ENCODE data around the gene CREBBP. TPM values are rescaled to one million over a fixed set of nuclear protein-coding genes. Genes with fewer than 3 reads are reported as not detected.

The CREBBP gene
- total RNA-seq, 1 donor from 2014 or later: 59.2 TPM

DNA sequence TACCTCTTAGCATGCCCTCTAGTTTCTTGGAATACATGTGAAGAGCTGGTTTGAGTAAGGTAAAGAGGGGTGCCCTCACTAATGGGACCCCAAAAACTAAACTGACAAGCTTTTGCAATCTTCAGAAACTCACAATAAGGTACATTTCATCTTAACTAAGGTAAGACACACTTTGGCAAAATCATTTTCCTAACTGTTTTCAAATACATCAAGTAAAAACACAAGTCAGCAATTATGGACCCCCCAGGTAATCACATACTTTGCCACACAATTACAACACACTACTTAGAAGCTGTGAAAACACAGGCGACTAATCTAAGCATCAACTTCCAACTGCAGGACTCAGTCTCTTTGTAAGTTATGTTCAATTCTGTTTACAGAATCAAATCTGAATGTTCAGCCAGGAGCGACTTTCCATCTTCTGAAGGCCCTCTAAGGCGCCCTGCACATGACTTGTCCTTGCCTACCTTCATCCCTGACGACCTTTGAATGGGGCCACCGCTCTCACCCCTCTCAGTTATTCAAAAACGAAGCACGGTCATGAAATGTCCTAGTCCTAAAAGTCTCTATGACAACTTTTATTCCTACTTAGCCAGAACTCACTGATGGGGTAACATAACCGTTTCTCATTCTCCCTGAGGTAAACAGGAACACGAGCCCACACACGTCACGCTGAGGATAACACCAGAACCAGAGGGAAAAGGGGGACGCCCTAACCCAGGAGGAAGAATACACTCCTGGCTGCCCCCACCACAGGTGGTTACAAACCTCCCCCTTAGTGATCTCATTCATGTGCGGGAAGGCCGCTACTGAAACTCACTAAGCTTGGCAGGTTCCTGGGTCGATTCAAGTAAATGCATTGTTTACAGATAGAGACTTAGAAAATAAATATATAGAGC lies 5.5 kb downstream of the CREBBP start:
- Mint-ChIP-seq H3K4me3 (ENCODE audit: unreplicated experiment) (no peak overlapping the region), H3K9me3 (ENCODE audit: low read depth) (no peaks in the 10 kb centered on the region), H3K36me3 (ENCODE audit: low read depth) (no peaks in the 10 kb centered on the region), H3K4me1 (ENCODE audit: low read depth) (peaks cover 91% of the 10 kb centered on the region), H3K27ac (ENCODE audit: unreplicated experiment) (peak overlapping the region; percentile 36), H3K27me3 (ENCODE audit: low read depth) (no peaks in the 10 kb centered on the region)
- no peak for DNase-seq (ENCODE audit: low spot score)
- TF ChIP-seq, protein P1, sequence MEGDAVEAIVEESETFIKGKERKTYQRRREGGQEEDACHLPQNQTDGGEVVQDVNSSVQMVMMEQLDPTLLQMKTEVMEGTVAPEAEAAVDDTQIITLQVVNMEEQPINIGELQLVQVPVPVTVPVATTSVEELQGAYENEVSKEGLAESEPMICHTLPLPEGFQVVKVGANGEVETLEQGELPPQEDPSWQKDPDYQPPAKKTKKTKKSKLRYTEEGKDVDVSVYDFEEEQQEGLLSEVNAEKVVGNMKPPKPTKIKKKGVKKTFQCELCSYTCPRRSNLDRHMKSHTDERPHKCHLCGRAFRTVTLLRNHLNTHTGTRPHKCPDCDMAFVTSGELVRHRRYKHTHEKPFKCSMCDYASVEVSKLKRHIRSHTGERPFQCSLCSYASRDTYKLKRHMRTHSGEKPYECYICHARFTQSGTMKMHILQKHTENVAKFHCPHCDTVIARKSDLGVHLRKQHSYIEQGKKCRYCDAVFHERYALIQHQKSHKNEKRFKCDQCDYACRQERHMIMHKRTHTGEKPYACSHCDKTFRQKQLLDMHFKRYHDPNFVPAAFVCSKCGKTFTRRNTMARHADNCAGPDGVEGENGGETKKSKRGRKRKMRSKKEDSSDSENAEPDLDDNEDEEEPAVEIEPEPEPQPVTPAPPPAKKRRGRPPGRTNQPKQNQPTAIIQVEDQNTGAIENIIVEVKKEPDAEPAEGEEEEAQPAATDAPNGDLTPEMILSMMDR (IDR thresholded peaks at IDR 0.05): no peak

DNA sequence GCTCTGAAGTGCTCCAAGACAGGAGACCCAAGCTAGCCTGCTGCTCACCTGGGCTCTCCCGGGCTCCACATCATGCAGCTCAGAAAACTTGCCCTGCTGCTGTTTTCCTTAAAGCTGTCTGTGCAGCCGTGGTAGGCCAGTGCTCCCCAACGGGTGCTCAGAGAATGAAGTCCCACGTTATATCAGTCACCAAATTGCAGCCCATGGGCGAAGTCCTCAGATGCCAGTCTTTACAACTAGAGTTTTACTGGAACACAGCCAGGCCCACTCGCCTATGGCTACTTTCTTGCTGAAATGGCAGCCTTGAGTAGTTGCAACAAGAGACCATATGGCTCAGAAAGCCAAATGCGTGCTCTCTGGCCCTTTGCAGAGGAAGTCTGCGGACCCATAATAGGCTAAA lies 6.3 kb downstream of the CREBBP start:
- Mint-ChIP-seq H3K4me3 (ENCODE audit: unreplicated experiment) (no peak overlapping the region), H3K4me1 (ENCODE audit: low read depth) (peaks cover 97% of the 10 kb centered on the region), H3K36me3 (ENCODE audit: low read depth) (no peaks in the 10 kb centered on the region), H3K9me3 (ENCODE audit: low read depth) (no peaks in the 10 kb centered on the region), H3K27me3 (ENCODE audit: low read depth) (no peaks in the 10 kb centered on the region), H3K27ac (ENCODE audit: unreplicated experiment) (no peak overlapping the region)
- no peak for DNase-seq (ENCODE audit: low spot score)
- TF ChIP-seq, protein P1 (IDR thresholded peaks at IDR 0.05): no peak

DNA sequence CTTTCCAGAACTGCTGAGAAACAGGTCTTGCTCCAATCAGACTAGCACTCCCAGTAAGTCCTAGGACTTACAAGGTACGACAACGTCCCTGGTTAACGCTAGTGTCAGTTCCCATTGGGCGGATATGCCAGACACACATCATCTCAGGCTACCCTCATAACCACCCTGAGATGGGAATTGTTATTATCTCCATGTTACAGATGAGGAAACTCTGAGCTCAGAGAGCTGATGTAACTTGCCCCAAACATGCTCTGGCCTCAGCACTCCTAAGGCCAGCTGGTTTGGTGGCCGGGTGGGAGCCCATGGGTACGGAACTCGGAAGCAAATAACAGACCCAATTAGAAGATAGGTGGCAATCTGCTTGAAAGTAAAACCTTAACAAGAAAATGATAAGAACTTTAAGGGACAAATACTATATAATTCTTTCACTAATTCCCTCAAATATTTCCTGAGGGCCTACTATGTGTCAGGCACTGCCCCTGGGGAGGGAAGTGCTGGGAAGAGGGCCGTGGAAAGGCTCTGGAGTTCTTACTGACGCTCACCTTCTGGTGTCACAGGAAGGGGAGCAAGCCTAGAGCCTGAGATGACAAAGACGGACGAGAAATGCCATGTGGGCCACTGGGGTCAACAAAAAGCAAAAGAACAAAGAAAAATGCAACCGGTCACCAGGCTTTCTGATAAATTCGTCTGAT lies 6.9 kb downstream of the CREBBP start:
- Mint-ChIP-seq H3K27ac (ENCODE audit: unreplicated experiment) (peak overlapping the region; percentile 88), H3K36me3 (ENCODE audit: low read depth) (no peaks in the 10 kb centered on the region), H3K27me3 (ENCODE audit: low read depth) (no peaks in the 10 kb centered on the region), H3K9me3 (ENCODE audit: low read depth) (no peaks in the 10 kb centered on the region), H3K4me1 (ENCODE audit: low read depth) (peaks cover 95% of the 10 kb centered on the region), H3K4me3 (ENCODE audit: unreplicated experiment) (no peak overlapping the region)
- TF ChIP-seq, protein P1 (IDR thresholded peaks at IDR 0.05): no peak
- DNase-seq (ENCODE audit: low spot score): no peak

DNA sequence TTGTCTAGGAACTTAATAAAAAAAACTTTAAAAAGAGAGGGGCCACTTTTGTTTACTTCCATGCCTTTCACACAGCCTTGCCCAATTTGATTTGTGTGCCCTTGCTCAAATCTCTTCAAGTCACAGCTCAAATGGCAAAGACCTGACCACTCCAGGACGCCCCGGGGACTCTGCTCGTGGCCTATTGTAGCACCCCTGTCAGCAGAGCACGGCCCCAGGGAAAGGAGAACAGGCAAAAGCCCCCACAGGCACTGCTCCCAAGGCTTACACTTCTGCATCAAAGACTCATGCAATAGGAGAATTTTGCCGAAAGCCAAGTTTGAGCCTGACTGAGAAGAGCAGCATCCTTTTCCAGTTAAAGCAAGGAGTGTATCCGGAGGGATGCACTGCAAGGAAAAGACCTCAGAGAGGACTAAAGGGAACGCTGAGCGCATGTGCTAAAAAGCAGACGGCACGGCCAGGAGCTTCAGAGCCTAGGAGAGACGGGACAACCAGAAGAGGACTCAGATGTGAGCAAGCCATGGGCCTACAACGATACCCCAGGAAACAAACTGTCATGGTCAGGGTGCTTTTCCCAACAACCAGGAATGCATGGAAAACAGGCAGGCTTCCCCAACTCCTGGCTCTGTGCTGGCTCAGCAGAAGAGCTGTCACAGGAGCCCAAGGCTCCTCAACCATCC lies 8.2 kb downstream of the CREBBP start:
- no peaks in the 10 kb centered on the region for H3K9me3 Mint-ChIP-seq (ENCODE audit: low read depth)
- H3K4me1 Mint-ChIP-seq (ENCODE audit: low read depth): peaks cover 88% of the 10 kb centered on the region
- no peaks in the 10 kb centered on the region for H3K27me3 Mint-ChIP-seq (ENCODE audit: low read depth)
- DNase-seq (ENCODE audit: low spot score): no peak
- TF ChIP-seq, protein P1 (IDR thresholded peaks at IDR 0.05): no peak
- peak overlapping the region; percentile 38 for H3K4me3 Mint-ChIP-seq (ENCODE audit: unreplicated experiment)
- no peaks in the 10 kb centered on the region for H3K36me3 Mint-ChIP-seq (ENCODE audit: low read depth)
- peak overlapping the region; percentile 96 for H3K27ac Mint-ChIP-seq (ENCODE audit: unreplicated experiment)

DNA sequence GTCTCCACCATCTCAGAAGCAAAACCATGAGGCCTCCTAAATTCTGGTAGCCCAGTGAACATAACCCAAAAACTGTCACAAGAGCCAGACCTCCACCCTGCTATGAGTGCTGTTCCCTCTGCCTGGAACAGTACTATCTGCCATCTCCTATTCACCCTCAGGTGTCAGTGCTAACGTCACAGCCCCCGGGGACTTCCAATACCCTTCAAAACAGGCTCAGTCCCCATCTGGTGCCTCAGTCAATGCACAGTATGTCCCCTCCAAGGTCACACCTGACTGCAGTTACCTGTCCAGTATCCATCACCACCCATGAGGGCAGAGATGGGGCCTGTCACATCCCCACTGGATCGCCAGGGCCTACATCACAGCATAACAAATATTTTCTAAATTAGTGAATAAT lies 11.5 kb downstream of the CREBBP start:
- DNase-seq (ENCODE audit: low spot score): no peak
- H3K4me1 Mint-ChIP-seq (ENCODE audit: low read depth): peaks cover 78% of the 10 kb centered on the region
- TF ChIP-seq, protein P1 (IDR thresholded peaks at IDR 0.05): no peak
- no peak overlapping the region for H3K27ac Mint-ChIP-seq (ENCODE audit: unreplicated experiment)
- no peaks in the 10 kb centered on the region for H3K36me3 Mint-ChIP-seq (ENCODE audit: low read depth)
- no peaks in the 10 kb centered on the region for H3K9me3 Mint-ChIP-seq (ENCODE audit: low read depth)
- no peaks in the 10 kb centered on the region for H3K27me3 Mint-ChIP-seq (ENCODE audit: low read depth)
- H3K4me3 Mint-ChIP-seq (ENCODE audit: unreplicated experiment): no peak overlapping the region

All from chondrocyte (in vitro differentiated cells).